ENCODE measurements around the gene PIAS4.

PIAS4 gene

GRCh38 chr19:4043401-4043800 lies 35.9 kb downstream of the PIAS4 start:
- DNase-seq: no peak

GRCh38 chr19:4043966-4044715 lies 36.6 kb downstream of the PIAS4 start:
- DNase-seq: no peak

DNA sequence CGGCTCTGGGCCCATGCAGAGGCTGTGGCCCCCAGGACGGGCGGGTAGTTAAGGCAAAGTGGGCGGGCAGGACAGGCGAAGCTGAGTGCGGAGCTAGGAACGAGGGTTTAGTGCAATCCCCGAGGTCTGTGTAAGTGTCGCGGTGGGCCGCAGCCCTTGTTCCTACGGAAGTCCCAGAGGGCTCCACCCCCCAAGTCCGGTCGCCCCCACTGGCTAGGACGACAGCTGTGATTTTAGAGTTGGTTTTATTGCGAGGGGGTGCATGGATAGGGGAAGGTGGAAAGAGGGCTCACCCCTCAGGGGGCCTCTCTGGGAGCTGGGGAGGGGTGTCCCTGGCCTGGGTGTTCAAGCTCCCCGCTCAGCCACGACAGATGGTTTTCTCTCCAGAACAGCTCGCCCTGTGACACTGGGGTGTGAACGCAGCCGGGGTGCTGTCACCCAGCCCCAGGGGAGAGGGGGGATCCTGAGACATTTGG lies 37.5 kb downstream of the PIAS4 start:
- no peak for DNase-seq

GRCh38 chr19:4045597-4046361 lies 38.2 kb downstream of the PIAS4 start:
- no peak for DNase-seq

DNA sequence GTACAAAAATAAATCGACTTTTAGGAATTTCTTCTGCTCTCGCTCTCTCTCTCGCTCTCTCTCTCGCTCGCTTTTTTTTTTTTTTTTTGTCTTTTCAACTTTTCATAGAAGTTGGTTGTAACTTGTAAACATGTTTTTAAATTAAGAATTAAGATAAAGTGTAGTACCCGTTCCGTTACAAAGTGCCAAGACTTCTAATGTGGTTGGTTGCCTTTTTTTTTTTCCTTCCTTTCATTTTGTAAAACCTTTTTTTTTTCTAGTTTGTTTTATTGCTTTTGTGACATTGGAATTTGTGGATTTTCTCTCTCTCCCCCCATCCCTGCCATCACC lies 38.8 kb downstream of the PIAS4 start:
- DNase-seq: no peak

- DNase-seq: no peak
Observed at GRCh38 chr19:4046946-4047683, 39.6 kb downstream of the PIAS4 start.

- DNase-seq: no peak
Observed at GRCh38 chr19:4049432-4049831, 41.9 kb downstream of the PIAS4 start.

DNA sequence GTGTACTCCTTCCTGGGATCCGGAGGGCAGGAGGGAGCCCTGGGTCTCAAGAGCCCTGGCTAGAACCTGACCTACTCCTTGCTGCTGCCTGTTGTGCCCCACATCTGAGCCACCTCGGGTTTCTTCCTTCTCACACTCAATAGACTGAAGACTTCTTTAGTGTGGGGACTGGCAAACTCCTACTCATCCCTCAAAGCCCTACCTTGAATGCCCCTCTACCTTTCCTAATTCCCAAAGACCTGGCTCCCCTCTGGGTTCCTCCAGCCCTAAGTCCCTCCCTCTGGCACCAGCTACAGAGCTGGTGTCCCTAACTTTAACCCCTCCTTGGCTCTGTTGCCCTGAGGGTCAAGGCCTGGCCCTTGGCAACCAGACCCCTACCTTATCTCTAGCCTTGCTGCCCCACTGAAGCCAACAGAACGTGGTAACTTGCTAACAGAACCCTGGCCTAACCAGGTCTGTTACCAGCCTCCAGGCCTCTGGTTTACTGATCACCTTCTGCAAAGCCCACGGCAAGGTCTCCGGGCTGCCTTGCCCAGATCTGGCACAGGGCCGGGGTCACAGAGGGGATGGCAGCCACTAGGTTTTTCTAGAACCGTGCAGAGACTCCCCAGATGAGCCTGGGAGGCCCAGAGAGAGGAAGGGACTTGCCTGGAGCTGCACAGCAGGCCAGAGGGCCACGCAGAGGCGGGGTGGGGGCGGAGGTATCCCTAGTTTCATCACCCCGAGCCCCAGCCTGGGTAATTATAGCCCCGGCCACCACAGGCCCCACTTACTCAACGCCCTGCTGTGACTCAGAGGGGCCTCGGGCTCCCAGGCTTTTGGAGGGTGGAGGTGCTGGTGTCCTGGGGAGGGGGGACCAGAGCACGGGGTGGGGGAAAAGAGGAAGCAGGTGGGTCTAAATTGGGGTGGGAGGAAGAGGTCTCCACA lies 43.9 kb downstream of the PIAS4 start:
- no peak for DNase-seq

GRCh38 chr19:4052114-4052992 lies 44.8 kb downstream of the PIAS4 start:
- no peak for DNase-seq

DNA sequence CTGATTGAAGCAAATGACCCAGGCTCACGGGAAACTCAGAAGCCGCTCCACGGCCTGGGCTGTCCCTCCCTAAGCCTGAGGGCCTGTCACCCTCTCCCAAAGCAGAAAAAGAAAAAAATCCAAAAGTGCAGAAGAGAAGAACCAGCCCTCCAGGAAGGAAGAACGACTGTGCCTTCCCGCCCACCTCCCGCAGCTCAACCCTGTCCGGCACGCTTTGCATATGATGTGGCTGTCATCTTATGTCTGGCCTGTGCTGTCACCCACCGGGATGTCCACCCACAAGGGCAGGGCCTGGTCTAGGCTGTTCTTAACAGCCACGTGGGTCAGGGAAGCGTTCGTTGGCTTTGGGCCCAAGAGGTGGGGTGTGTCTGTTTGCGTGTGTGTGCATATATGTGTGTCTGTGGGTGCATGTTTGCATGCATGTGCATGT lies 45.5 kb downstream of the PIAS4 start:
- no peak for DNase-seq

DNA sequence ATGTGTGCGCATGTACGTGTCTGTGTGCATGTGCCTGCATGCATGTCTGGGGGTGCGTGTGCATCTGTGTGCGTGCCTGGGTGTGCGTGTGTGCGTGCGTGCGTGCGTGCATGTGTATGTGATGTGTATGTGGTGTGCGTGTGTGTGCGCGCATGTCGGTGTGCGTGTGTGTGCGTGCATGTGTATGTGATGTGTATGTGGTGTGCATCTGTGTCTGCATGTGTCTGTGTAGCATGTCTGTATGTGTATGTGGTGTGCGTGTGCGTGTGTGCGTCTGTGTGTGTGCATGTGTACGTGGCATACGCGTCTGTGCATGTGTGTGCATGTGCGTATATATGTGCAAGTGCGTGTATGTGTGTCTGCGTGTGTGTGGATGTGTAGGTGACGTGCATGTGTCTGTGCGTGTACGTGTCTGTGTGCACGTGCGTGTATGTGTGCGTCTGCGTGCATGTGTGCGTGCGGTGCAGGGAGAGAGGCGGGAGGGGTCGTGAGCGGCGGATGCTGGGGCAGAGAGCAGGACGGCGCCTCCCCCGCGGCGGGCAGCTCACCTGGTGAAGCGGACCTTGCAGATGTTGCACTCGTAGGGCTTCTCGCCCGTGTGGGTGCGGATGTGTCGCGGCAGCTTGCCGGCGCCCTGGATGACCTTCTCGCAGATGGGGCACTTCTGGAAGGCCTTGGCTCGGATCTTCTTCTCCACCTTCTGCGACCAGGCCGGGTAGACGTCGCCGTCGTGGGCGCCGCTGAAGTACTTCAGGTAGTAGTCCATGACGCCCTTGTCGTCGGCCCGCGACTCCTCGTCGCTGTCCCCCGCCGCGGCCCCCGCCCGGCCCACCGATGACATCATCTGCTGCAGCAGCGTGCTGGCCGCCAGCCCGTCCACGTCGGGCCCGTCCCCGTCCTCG lies 46.1 kb downstream of the PIAS4 start:
- no peak for DNase-seq

DNA sequence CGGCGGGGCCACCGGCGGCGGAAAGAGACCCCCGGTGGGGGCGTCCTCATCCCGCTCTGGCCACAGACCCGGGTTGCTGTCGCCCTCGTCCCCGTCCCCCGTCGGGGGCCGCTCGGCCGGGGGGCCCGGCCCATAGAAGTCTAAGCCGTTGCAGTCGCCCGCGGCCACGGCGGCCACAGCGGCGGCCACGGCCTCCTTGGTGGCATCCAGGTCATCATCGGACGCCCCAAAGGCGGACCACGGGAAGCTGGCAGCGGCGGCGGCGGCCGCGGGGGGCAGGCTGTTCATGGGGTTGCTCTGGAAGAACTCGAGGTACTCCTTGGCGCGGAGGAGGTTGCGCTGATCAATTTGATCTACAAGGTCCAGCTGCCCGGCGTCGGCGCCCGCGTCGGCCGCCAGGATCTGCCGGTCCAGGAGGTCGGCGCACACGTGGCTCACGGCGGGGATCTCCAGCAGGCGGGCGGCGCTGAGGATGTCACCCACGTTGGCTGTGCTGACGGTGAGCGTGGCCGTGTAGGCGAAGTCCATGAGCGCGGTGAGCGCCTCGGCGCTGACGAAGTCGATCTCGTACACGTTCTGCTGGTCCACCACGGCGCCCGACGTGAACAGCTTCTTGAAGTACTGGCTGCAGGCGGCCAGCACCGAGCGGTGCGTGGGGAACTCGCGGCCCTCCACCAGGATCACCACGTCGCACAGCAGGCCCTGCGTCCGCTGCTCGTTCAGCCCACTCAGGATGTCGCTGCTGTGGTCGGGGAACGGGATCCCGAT lies 47.1 kb downstream of the PIAS4 start:
- DNase-seq: no peak

- no peak for DNase-seq
Observed at GRCh38 chr19:4055209-4055552, 47.6 kb downstream of the PIAS4 start.

DNA sequence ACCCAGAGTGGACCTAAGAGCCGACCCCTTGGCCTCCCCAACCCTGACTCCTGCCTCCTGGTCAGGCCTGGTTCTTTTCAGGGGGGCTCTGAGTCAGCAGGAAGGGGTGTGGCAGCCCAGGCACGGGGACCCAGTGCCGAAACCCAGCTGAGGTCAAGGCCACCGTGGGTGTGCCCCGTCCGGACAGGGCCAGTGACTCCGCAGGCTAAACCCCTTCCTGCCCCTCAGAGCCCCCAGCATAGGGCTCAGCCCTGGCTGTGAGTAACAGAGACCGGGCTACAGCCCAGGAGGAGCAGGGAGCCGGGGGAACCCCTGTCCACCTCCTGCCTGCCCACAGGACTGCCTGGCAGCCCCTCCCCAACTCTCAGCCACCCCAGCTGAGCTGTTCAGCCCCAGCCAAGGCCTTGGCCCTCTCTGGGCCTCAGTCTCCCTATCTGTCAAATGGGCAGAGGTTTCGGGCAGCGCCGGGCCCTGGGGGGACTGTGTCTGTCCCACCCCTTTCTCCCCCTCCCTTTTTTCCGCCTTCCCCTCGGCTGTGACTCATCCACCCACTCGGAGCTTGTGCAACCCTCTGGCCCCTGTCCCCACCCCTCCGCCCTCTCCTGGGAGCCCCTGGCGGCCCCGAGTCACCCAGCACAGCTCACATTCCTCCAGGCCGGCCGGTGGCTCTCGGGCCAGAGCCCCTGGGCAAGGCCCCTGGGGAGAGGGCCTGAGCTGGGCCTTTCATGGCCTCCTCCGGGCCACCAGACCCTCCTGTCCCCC lies 50.6 kb downstream of the PIAS4 start:
- DNase-seq: peak; percentile 50

DNA sequence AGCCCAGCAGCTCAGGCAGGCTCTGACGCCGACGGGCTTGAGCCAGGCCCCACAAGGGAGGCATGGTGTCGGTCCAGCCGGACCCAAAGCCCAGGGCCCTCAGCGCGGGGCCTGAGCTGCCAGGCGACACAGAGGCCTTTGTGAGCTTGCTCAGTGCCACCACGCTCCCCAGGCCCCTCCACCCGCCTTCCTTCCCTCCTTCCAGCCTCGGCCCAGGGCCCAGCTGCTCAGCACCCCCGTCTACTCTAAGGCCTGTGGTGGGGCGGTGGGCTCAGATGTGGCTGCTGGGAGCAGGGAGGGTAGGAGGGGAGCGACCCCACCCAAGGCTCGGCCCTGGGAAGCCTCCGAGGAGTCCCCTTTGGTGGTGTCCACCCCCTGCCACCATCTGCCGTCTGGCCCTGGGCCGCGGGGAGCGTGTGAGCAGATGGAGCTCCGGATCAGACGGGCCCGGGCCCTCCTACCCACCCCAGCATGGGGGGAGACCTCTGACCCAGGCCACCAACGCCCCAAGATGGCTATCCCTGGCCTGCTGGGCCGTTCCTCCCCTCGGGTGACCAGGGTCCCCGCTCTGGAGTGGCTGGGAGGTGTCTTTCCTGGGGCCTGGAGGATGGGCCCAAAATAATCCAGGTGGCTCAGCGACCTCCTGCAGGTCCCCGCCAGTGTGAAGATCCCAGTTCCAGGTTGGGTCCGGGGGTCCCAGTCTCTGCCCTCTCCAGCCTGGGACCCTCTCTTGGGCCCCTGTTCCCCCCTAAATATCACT lies 51.3 kb downstream of the PIAS4 start:
- DNase-seq: no peak

- DNase-seq: no peak
Observed at GRCh38 chr19:4059453-4059871, 51.9 kb downstream of the PIAS4 start.

- DNase-seq: peak; percentile 91
Observed at GRCh38 chr19:4059891-4060620, 52.5 kb downstream of the PIAS4 start.

Measured in CD4-positive, alpha-beta T cell treated with Interleukin-17A for 1 hour (primary cell).